NCI-H526 (cell line): ENCODE results near the gene LRP5.

Experiments used
- DNase-seq, 2 experiments: peaks; one replicate each; lab custom pipeline; 2025; lab: John Stamatoyannopoulos, UW

LRP5 gene

GRCh38 chr11:68347345-68347744, 35.0 kb downstream of the LRP5 start:
- no peak for DNase-seq

- DNase-seq, result no peak
These were observed 35.5 kb downstream of the LRP5 start for GRCh38 chr11:68347841-68348240.

GRCh38 chr11:68349461-68350249, 37.3 kb downstream of the LRP5 start:
- no peak for DNase-seq

- no peak for DNase-seq
These were observed 38.5 kb downstream of the LRP5 start for GRCh38 chr11:68350759-68351449.

- DNase-seq, result no peak
These were observed 39.3 kb downstream of the LRP5 start for GRCh38 chr11:68351450-68352275.

- DNase-seq, result no peak
These were observed 40.2 kb downstream of the LRP5 start for GRCh38 chr11:68352591-68352990.

GRCh38 chr11:68353118-68353517, 40.7 kb downstream of the LRP5 start:
- DNase-seq, result no peak

- no peak for DNase-seq
These were observed 41.3 kb downstream of the LRP5 start for GRCh38 chr11:68353669-68354068.

- DNase-seq, result no peak
These were observed 41.9 kb downstream of the LRP5 start for GRCh38 chr11:68354148-68354872.

GRCh38 chr11:68355471-68355870, 43.1 kb downstream of the LRP5 start:
- no peak for DNase-seq

GRCh38 chr11:68357568-68357967, 45.2 kb downstream of the LRP5 start:
- DNase-seq, result no peak

- DNase-seq, result no peak
These were observed 46.0 kb downstream of the LRP5 start for GRCh38 chr11:68358416-68358815.

- no peak for DNase-seq
These were observed 49.3 kb downstream of the LRP5 start for GRCh38 chr11:68361702-68362101.

- DNase-seq, result no peak
These were observed 50.5 kb downstream of the LRP5 start for GRCh38 chr11:68362801-68363379.

GRCh38 chr11:68363776-68364175, 51.4 kb downstream of the LRP5 start:
- no peak for DNase-seq

GRCh38 chr11:68364581-68364980, 52.2 kb downstream of the LRP5 start:
- DNase-seq, result no peak

- no peak for DNase-seq
These were observed 53.6 kb downstream of the LRP5 start for GRCh38 chr11:68365943-68366435.

GRCh38 chr11:68367252-68367651, 54.9 kb downstream of the LRP5 start:
- DNase-seq, result no peak

GRCh38 chr11:68369756-68370155, 57.4 kb downstream of the LRP5 start:
- DNase-seq, result no peak

- DNase-seq, result peak in 1 of 2 experiments; percentile 69
These were observed 58.1 kb downstream of the LRP5 start for GRCh38 chr11:68370211-68371111.
